GM23338 (cell line): ENCODE data around the gene XXYLT1. TPM values are rescaled to one million over a fixed set of nuclear protein-coding genes. Genes with fewer than 3 reads are reported as not detected.

Experiments used
- ATAC-seq: fragments of 200-7000 bp; cut with Tn5 transposase; 3 replicates; pipeline ENCODE4 v1.9.1; 2020
- DNase-seq: peaks from one replicate; pipeline ENCODE4 v3.0.0-alpha.2; 2015; ENCODE audit warnings: low spot score
- H2AFZ ChIP-seq: fragments of 200-600 bp; sonication (generic); 2 replicates; pipeline ENCODE4 v1.8.0; 2016; ENCODE audit warnings: antibody characterized with exemption, mild to moderate bottlenecking, moderate library complexity
- H3F3A ChIP-seq: fragments of 200-600 bp; sonication (generic); replicated peaks from 2 replicates; pipeline ENCODE4 v1.8.0; 2017; ENCODE audit warnings: antibody characterized with exemption, mixed run types, low read depth
- H3K27ac ChIP-seq: fragments of 200-600 bp; sonication (generic); 2 replicates; pipeline ENCODE4 v1.6.1; 2016; ENCODE audit warnings: low read depth
- H3K27me3 ChIP-seq: fragments of 200-600 bp; sonication (generic); 2 replicates; pipeline ENCODE4 v1.8.0; 2016; ENCODE audit warnings: mild to moderate bottlenecking, mixed run types, moderate library complexity; ENCODE audit not compliant: insufficient read depth
- H3K36me3 ChIP-seq: fragments of 200-600 bp; sonication (generic); 2 replicates; pipeline ENCODE4 v1.8.0; 2016; ENCODE audit warnings: mild to moderate bottlenecking; ENCODE audit not compliant: insufficient read depth
- H3K4me1 ChIP-seq: fragments of 200-600 bp; sonication (generic); 2 replicates; pipeline ENCODE4 v1.8.0; 2016; ENCODE audit warnings: mild to moderate bottlenecking, moderate library complexity; ENCODE audit not compliant: insufficient read depth
- H3K4me2 ChIP-seq: fragments of 200-600 bp; sonication (generic); 2 replicates; pipeline ENCODE4 v1.7.1; 2017; ENCODE audit warnings: mixed run types
- H3K4me3 ChIP-seq: fragments of 200-600 bp; sonication (generic); 2 replicates; pipeline ENCODE4 v1.6.1; 2016; ENCODE audit warnings: mixed run types
- H3K79me2 ChIP-seq: fragments of 200-600 bp; sonication (generic); replicated peaks from 2 replicates; pipeline ENCODE4 v1.8.0; 2017; ENCODE audit warnings: mild to moderate bottlenecking; ENCODE audit not compliant: insufficient read depth
- H3K9me2 ChIP-seq: fragments of 200-600 bp; sonication (generic); 2 replicates; pipeline ENCODE4 v1.8.0; 2017; ENCODE audit not compliant: insufficient read depth
- H4K20me1 ChIP-seq: fragments of 200-600 bp; sonication (generic); replicated peaks from 2 replicates; pipeline ENCODE4 v1.8.0; 2017; ENCODE audit warnings: mild to moderate bottlenecking; ENCODE audit not compliant: insufficient read depth
- H3K27ac Mint-ChIP-seq: 2 replicates; pipeline ENCODE4 v1.8.0; 2020; ENCODE audit warnings: inconsistent platforms, mild to moderate bottlenecking, moderate library complexity, mixed read lengths
- H3K27me3 Mint-ChIP-seq: 3 replicates; pipeline ENCODE4 v1.8.0; 2022; ENCODE audit warnings: low read depth, mild to moderate bottlenecking, moderate library complexity, mixed read lengths, inconsistent platforms; ENCODE audit not compliant: insufficient read depth, poor library complexity
- H3K36me3 Mint-ChIP-seq: 3 replicates; pipeline ENCODE4 v1.8.0; 2021; ENCODE audit warnings: low read depth, mild to moderate bottlenecking, inconsistent platforms, moderate library complexity, mixed read lengths
- H3K4me1 Mint-ChIP-seq: 3 replicates; pipeline ENCODE4 v1.8.0; 2020; ENCODE audit warnings: mild to moderate bottlenecking, inconsistent platforms, mixed read lengths
- H3K4me3 Mint-ChIP-seq: 3 replicates; pipeline ENCODE4 v1.8.0; 2021; ENCODE audit warnings: moderate library complexity, mild to moderate bottlenecking, inconsistent platforms, mixed read lengths
- H3K9me3 Mint-ChIP-seq: 3 replicates; pipeline ENCODE4 v1.8.0; 2020; ENCODE audit warnings: moderate library complexity, mild to moderate bottlenecking, inconsistent platforms, mixed read lengths
- CREB1 ChIP-seq: fragments of 250-450 bp; sonication (Bioruptor Pico); IDR thresholded peaks from 2 replicates; pipeline ENCODE4 v1.5.0; 2020; ENCODE audit warnings: low read depth, mild to moderate bottlenecking, moderate library complexity
- EZH2 ChIP-seq: fragments of 200-600 bp; sonication (generic); IDR thresholded peaks from one replicate; pipeline ENCODE4 v1.8.0; 2017; ENCODE audit warnings: antibody characterized with exemption, mild to moderate bottlenecking, low read depth; ENCODE audit not compliant: unreplicated experiment
- EZH2phosphoT487 ChIP-seq: fragments of 200-600 bp; sonication (generic); IDR thresholded peaks from one replicate; pipeline ENCODE4 v1.8.1; 2018; ENCODE audit warnings: antibody characterized with exemption; ENCODE audit not compliant: unreplicated experiment
- JUNB ChIP-seq: IDR thresholded peaks from one replicate; pipeline ENCODE4 v1.6.1; 2016; ENCODE audit warnings: antibody characterized with exemption; ENCODE audit not compliant: unreplicated experiment
- NANOG ChIP-seq: IDR thresholded peaks from 2 replicates; pipeline ENCODE4 v1.6.1; 2016; ENCODE audit warnings: antibody characterized with exemption, borderline replicate concordance
- POLR2AphosphoS5 ChIP-seq: IDR thresholded peaks from 2 replicates; pipeline ENCODE4 v1.6.1; 2016; ENCODE audit warnings: antibody characterized with exemption, low read depth
- STAT1 ChIP-seq: IDR thresholded peaks from one replicate; pipeline ENCODE4 v1.6.1; 2016; ENCODE audit warnings: antibody characterized with exemption; ENCODE audit not compliant: unreplicated experiment
- ZNF114 ChIP-seq: fragments of 250-450 bp; sonication (Bioruptor Pico); IDR thresholded peaks from 2 replicates; pipeline ENCODE4 v1.5.0; 2020; ENCODE audit warnings: mild to moderate bottlenecking, moderate library complexity
- ZNF331 ChIP-seq: fragments of 250-450 bp; sonication (Bioruptor Pico); IDR thresholded peaks from 2 replicates; pipeline ENCODE4 v1.5.0; 2020; ENCODE audit warnings: low read depth, mild to moderate bottlenecking, moderate library complexity
- polyA plus RNA-seq: library from polyadenylated mRNA; unstranded; fragments of >200 nt; fragmentation: Nextera tagmentation; extraction: Ambion mirVana; gene quantifications from 2 replicates; pipeline ENCODE4 v1.2.1, GENCODE V29; 2016
- total RNA-seq: library from RNA; depleted of rRNA; stranded (reverse); fragments of >200 nt; shearing (Covaris generic); gene quantifications from 2 replicates; pipeline ENCODE4 v1.2.3, GENCODE V29; 2014
- TF ChIP-seq, protein P1 (sequence below): IDR thresholded peaks from one replicate; pipeline ENCODE4 v1.6.1; 2018; ENCODE audit warnings: antibody characterized with exemption; ENCODE audit not compliant: unreplicated experiment
- TF ChIP-seq, protein P2 (sequence below): IDR thresholded peaks from 2 replicates; pipeline ENCODE4 v1.6.1; 2016; ENCODE audit warnings: antibody characterized with exemption

XXYLT1 gene
- total and polyA plus RNA-seq, 2 experiments from 2014 or later: 13.5 to 34.8 TPM

DNA sequence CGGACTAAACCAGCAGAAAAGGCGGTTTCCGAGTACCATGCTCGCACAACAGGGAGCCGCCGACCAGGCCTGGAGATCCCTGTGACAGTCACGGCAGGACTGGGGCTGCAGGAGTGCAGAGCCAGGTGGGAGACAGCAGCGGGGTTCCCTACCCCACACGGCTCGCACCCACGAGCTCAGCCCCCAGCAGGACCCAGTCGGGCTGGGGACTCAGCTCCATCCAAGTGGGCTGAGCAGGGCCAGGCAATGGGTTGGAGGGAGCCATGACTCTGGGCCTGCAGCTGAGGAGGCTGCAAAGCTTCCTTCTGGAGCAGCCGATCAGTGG lies 15.8 kb downstream of the XXYLT1 start:
- H3K4me1 ChIP-seq: peaks cover 27% of the 10 kb centered on the region
- H3K36me3 ChIP-seq: no peaks in the 10 kb centered on the region
- peaks cover 90% of the 10 kb centered on the region for H3K79me2 ChIP-seq
- H3K4me1 Mint-ChIP-seq: peaks cover 69% of the 10 kb centered on the region
- peak overlapping the region; percentile 78; the same call in 1 of the 2 replicates for H3K27ac Mint-ChIP-seq
- H3K27me3 ChIP-seq: no peaks in the 10 kb centered on the region
- no peaks in the 10 kb centered on the region for H3K36me3 Mint-ChIP-seq
- H3K9me3 Mint-ChIP-seq: no peaks in the 10 kb centered on the region
- H3F3A ChIP-seq: peaks cover 6% of the 10 kb centered on the region; the same call in 1 of the 2 replicates
- H3K27me3 Mint-ChIP-seq: peaks cover 7% of the 10 kb centered on the region
- no peak for DNase-seq
- no peak overlapping the region for H3K4me3 Mint-ChIP-seq
- no peaks in the 10 kb centered on the region for H3K9me2 ChIP-seq
- H4K20me1 ChIP-seq: 0 out of 2 replicates have a peak, but pooled peaks cover 5% of the 10 kb centered on the region
- no peak overlapping the region for H2AFZ ChIP-seq
- no peak overlapping the region for H3K27ac ChIP-seq
- no peak overlapping the region for H3K4me2 ChIP-seq
- H3K4me3 ChIP-seq: no peak overlapping the region
- ATAC-seq: no peak
- TF ChIP-seq ZNF114 (CRISPR knock-in tag) (no peak), EZH2phosphoT487 (no peak), POLR2AphosphoS5 (no peak), STAT1 (no peak), ZNF331 (CRISPR knock-in tag) (no peak), NANOG (no peak), EZH2 (no peak), CREB1 (CRISPR knock-in tag) (no peak), JUNB (no peak)
- TF ChIP-seq, protein P1, sequence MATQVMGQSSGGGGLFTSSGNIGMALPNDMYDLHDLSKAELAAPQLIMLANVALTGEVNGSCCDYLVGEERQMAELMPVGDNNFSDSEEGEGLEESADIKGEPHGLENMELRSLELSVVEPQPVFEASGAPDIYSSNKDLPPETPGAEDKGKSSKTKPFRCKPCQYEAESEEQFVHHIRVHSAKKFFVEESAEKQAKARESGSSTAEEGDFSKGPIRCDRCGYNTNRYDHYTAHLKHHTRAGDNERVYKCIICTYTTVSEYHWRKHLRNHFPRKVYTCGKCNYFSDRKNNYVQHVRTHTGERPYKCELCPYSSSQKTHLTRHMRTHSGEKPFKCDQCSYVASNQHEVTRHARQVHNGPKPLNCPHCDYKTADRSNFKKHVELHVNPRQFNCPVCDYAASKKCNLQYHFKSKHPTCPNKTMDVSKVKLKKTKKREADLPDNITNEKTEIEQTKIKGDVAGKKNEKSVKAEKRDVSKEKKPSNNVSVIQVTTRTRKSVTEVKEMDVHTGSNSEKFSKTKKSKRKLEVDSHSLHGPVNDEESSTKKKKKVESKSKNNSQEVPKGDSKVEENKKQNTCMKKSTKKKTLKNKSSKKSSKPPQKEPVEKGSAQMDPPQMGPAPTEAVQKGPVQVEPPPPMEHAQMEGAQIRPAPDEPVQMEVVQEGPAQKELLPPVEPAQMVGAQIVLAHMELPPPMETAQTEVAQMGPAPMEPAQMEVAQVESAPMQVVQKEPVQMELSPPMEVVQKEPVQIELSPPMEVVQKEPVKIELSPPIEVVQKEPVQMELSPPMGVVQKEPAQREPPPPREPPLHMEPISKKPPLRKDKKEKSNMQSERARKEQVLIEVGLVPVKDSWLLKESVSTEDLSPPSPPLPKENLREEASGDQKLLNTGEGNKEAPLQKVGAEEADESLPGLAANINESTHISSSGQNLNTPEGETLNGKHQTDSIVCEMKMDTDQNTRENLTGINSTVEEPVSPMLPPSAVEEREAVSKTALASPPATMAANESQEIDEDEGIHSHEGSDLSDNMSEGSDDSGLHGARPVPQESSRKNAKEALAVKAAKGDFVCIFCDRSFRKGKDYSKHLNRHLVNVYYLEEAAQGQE: no peak
- TF ChIP-seq, protein P2, sequence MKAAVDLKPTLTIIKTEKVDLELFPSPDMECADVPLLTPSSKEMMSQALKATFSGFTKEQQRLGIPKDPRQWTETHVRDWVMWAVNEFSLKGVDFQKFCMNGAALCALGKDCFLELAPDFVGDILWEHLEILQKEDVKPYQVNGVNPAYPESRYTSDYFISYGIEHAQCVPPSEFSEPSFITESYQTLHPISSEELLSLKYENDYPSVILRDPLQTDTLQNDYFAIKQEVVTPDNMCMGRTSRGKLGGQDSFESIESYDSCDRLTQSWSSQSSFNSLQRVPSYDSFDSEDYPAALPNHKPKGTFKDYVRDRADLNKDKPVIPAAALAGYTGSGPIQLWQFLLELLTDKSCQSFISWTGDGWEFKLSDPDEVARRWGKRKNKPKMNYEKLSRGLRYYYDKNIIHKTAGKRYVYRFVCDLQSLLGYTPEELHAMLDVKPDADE: no peak

DNA sequence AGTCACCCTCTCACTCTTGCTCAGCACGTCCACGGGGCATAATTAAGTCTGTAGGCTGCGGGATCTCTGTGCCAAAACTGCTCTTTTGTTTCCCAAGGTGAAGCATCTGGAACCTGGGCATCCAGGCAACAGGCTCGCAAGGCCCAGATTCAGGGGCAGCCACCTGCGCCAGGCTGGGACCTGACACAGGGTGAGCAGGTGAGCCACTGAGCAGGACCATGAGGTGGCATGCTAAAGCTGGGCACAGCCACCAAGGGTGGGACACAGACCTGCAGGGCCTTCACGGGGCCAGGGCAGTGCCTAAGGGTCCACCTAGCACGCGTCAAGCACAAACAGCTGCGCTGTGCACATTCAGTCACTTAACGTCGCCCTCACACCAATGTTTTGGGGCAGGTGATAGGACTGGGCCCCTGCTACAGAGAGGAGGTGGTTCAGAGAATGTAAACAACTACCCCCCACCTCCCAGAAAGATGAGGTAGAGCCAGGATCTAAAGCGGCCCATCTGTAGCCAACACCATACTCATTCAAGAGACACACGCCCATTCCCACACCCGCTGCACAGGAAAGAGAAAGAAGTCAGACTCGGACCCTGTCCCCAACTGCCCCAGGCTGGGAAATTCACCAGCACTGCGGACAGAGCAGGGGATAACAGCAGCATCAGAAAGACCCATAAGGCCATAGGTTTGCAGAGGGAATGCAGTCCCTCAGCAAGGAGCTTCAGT lies 16.3 kb downstream of the XXYLT1 start:
- no peak overlapping the region for H3K4me3 Mint-ChIP-seq
- H2AFZ ChIP-seq: no peak overlapping the region
- no peak overlapping the region for H3K4me2 ChIP-seq
- H3K36me3 Mint-ChIP-seq: no peaks in the 10 kb centered on the region
- peak overlapping the region; percentile 78 for H3K27ac Mint-ChIP-seq
- no peaks in the 10 kb centered on the region for H3K9me3 Mint-ChIP-seq
- H3K4me3 ChIP-seq: no peak overlapping the region
- 0 out of 2 replicates have a peak, but pooled peaks cover 5% of the 10 kb centered on the region for H4K20me1 ChIP-seq
- H3K27me3 ChIP-seq: no peaks in the 10 kb centered on the region
- peaks cover 27% of the 10 kb centered on the region for H3K4me1 ChIP-seq
- H3K27ac ChIP-seq: no peak overlapping the region
- peaks cover 11% of the 10 kb centered on the region for H3K27me3 Mint-ChIP-seq
- peaks cover 69% of the 10 kb centered on the region for H3K4me1 Mint-ChIP-seq
- no peak for ATAC-seq
- no peak for DNase-seq
- no peaks in the 10 kb centered on the region for H3K36me3 ChIP-seq
- no peaks in the 10 kb centered on the region for H3K9me2 ChIP-seq
- H3K79me2 ChIP-seq: peaks cover 94% of the 10 kb centered on the region
- H3F3A ChIP-seq: peaks cover 6% of the 10 kb centered on the region; the same call in 1 of the 2 replicates
- no peak for TF ChIP-seq POLR2AphosphoS5
- no peak for TF ChIP-seq ZNF114 (CRISPR knock-in tag)
- TF ChIP-seq, protein P2: no peak
